GM19467 (cell line): ENCODE measurements around the gene KDM2B.

Source experiments
- ATAC-seq: cut with Tn5 transposase; IDR thresholded peaks from one replicate; pipeline ENCODE4 v1.9.1; 2021; ENCODE audit warnings: mild to moderate bottlenecking, moderate library complexity; ENCODE audit not compliant: unreplicated experiment

Gene KDM2B

GRCh38 chr12:121568518-121568917 is 12.3 kb downstream of the KDM2B start:
- ATAC-seq, result no peak

- no peak for ATAC-seq
Measured at GRCh38 chr12:121565076-121565475, 15.7 kb downstream of the KDM2B start.

- ATAC-seq, result no peak
Measured at GRCh38 chr12:121562488-121562887, 18.3 kb downstream of the KDM2B start.

- no peak for ATAC-seq
Measured at GRCh38 chr12:121561009-121561395, 19.8 kb downstream of the KDM2B start.

- no peak for ATAC-seq
Measured at GRCh38 chr12:121560392-121561008, 20.3 kb downstream of the KDM2B start.

GRCh38 chr12:121558956-121559355 is 21.9 kb downstream of the KDM2B start:
- no peak for ATAC-seq

- no peak for ATAC-seq
Measured at GRCh38 chr12:121550974-121551634, 29.7 kb downstream of the KDM2B start.

- ATAC-seq, result no peak
Measured at GRCh38 chr12:121549075-121549474, 31.7 kb downstream of the KDM2B start.

- no peak for ATAC-seq
Measured at GRCh38 chr12:121545480-121545879, 35.3 kb downstream of the KDM2B start.

GRCh38 chr12:121543786-121544185 is 37.0 kb downstream of the KDM2B start:
- no peak for ATAC-seq

- no peak for ATAC-seq
Measured at GRCh38 chr12:121539908-121540307, 40.9 kb downstream of the KDM2B start.

- no peak for ATAC-seq
Measured at GRCh38 chr12:121538699-121539061, 42.1 kb downstream of the KDM2B start.

GRCh38 chr12:121537814-121538698 is 42.8 kb downstream of the KDM2B start:
- ATAC-seq, result peak; percentile 17

- peak; percentile 57 for ATAC-seq
Measured at GRCh38 chr12:121536899-121537813, 43.7 kb downstream of the KDM2B start.

- ATAC-seq, result peak; percentile 37
Measured at GRCh38 chr12:121536054-121536898, 44.5 kb downstream of the KDM2B start.

GRCh38 chr12:121535150-121536053 is 45.4 kb downstream of the KDM2B start:
- no peak for ATAC-seq

GRCh38 chr12:121534495-121535148 is 46.2 kb downstream of the KDM2B start:
- no peak for ATAC-seq

- ATAC-seq, result no peak
Measured at GRCh38 chr12:121533394-121534090, 47.3 kb downstream of the KDM2B start.
